H9 (cell line): ENCODE results near the gene UNC5A. TPM values are rescaled to one million over a fixed set of nuclear protein-coding genes. Genes with fewer than 3 reads are reported as not detected.
A peak's percentile ranks its signal among the peaks of the same experiment; 100 is the strongest.

Experiments
- DNase-seq: peaks from one replicate; pipeline ENCODE4 v3.0.0-alpha.2; 2017
- H2AFZ ChIP-seq: one replicate; pipeline ENCODE4 v1.6.1; 2013; ENCODE audit warnings: mild to moderate bottlenecking, low read length, control low read depth, moderate library complexity
- H2AK5ac ChIP-seq: 2 replicates; pipeline ENCODE4 v1.6.1; 2013; ENCODE audit warnings: low read length, control low read depth, mixed read lengths; ENCODE audit not compliant: insufficient read length
- H2BK120ac ChIP-seq: one replicate; pipeline ENCODE4 v1.6.1; 2013; ENCODE audit warnings: low read depth, mild to moderate bottlenecking, low read length, control low read depth, inconsistent platforms; ENCODE audit not compliant: poor library complexity, severe bottlenecking
- H2BK12ac ChIP-seq: 2 replicates; pipeline ENCODE4 v1.6.1; 2013; ENCODE audit warnings: low read length, control low read depth, mixed read lengths, low read depth; ENCODE audit not compliant: insufficient read length
- H2BK15ac ChIP-seq: 2 replicates; pipeline ENCODE4 v1.6.1; 2013; ENCODE audit warnings: low read depth, low read length, control low read depth
- H2BK20ac ChIP-seq: one replicate; pipeline ENCODE4 v1.6.1; 2013; ENCODE audit warnings: low read depth, mild to moderate bottlenecking, low read length, control low read depth, inconsistent platforms; ENCODE audit not compliant: poor library complexity, severe bottlenecking
- H2BK5ac ChIP-seq: 2 replicates; pipeline ENCODE4 v1.6.1; 2013; ENCODE audit warnings: low read length, control low read depth, mixed read lengths; ENCODE audit not compliant: insufficient read length
- H3K14ac ChIP-seq: 2 replicates; pipeline ENCODE4 v1.6.1; 2013; ENCODE audit warnings: low read length, control low read depth; ENCODE audit not compliant: insufficient read depth
- H3K18ac ChIP-seq: 2 replicates; pipeline ENCODE4 v1.6.1; 2013; ENCODE audit warnings: low read depth, mild to moderate bottlenecking, mixed read lengths, low read length, control low read depth; ENCODE audit not compliant: insufficient read length
- H3K23ac ChIP-seq: 2 replicates; pipeline ENCODE4 v1.6.1; 2013; ENCODE audit warnings: low read length, control low read depth, mixed read lengths, low read depth; ENCODE audit not compliant: insufficient read length
- H3K23me2 ChIP-seq: 2 replicates; pipeline ENCODE4 v1.6.1; 2013; ENCODE audit warnings: low read depth, mild to moderate bottlenecking, mixed read lengths, low read length, control low read depth; ENCODE audit not compliant: insufficient read length, poor library complexity, severe bottlenecking
- H3K27ac ChIP-seq: 2 replicates; pipeline ENCODE4 v1.5.1; 2013; ENCODE audit warnings: low read length, control low read depth, mixed read lengths, low read depth; ENCODE audit not compliant: insufficient read length
- H3K27me3 ChIP-seq: 2 replicates; pipeline ENCODE4 v1.6.1; 2013; ENCODE audit warnings: low read length, control low read depth, inconsistent platforms; ENCODE audit not compliant: insufficient read depth
- H3K4ac ChIP-seq: 2 replicates; pipeline ENCODE4 v1.6.1; 2013; ENCODE audit warnings: low read depth, mild to moderate bottlenecking, control low read depth, inconsistent platforms, low read length, moderate library complexity
- H3K4me1 ChIP-seq: 2 replicates; pipeline ENCODE4 v1.6.1; 2013; ENCODE audit warnings: low read length, control low read depth, inconsistent platforms; ENCODE audit not compliant: insufficient read depth
- H3K4me2 ChIP-seq: 2 replicates; pipeline ENCODE4 v1.6.1; 2013; ENCODE audit warnings: low read length, control low read depth, mixed read lengths; ENCODE audit not compliant: insufficient read length, insufficient read depth
- H3K56ac ChIP-seq: 2 replicates; pipeline ENCODE4 v1.6.1; 2013; ENCODE audit warnings: low read depth, mild to moderate bottlenecking, mixed read lengths, low read length, control low read depth; ENCODE audit not compliant: insufficient read length
- H3K79me1 ChIP-seq: 2 replicates; pipeline ENCODE4 v1.6.1; 2013; ENCODE audit warnings: low read depth, mild to moderate bottlenecking, moderate library complexity, low read length, control low read depth, inconsistent platforms; ENCODE audit not compliant: insufficient read depth, poor library complexity, severe bottlenecking
- H3K79me2 ChIP-seq: 2 replicates; pipeline ENCODE4 v1.6.1; 2013; ENCODE audit warnings: low read length, control low read depth, inconsistent platforms; ENCODE audit not compliant: insufficient read depth
- H3K9ac ChIP-seq: 2 replicates; pipeline ENCODE4 v1.6.1; 2013; ENCODE audit warnings: low read length, control low read depth, mixed read lengths; ENCODE audit not compliant: insufficient read length; ENCODE audit errors: extremely low read depth
- H3K9me3 ChIP-seq: one replicate; pipeline ENCODE4 v1.6.1; 2013; ENCODE audit warnings: low read depth, low read length, inconsistent platforms; ENCODE audit not compliant: control insufficient read depth
- H3T11ph ChIP-seq: one replicate; pipeline ENCODE4 v1.6.1; 2013; ENCODE audit warnings: mild to moderate bottlenecking, low read length, control low read depth, inconsistent platforms
- H4K20me1 ChIP-seq: one replicate; pipeline ENCODE4 v1.6.1; 2013; ENCODE audit not compliant: control insufficient read depth, insufficient read length, insufficient read depth
- H4K5ac ChIP-seq: 2 replicates; pipeline ENCODE4 v1.6.1; 2013; ENCODE audit warnings: low read depth, mild to moderate bottlenecking, mixed read lengths, low read length, control low read depth; ENCODE audit not compliant: insufficient read length
- H4K8ac ChIP-seq: replicated peaks from 2 replicates; pipeline ENCODE4 v1.6.1; 2013; ENCODE audit warnings: low read length, control low read depth, mixed read lengths, low read depth; ENCODE audit not compliant: insufficient read length
- H4K91ac ChIP-seq: 2 replicates; pipeline ENCODE4 v1.6.1; 2013; ENCODE audit warnings: low read depth, mild to moderate bottlenecking, moderate library complexity, mixed read lengths, low read length, control low read depth; ENCODE audit not compliant: insufficient read length
- H3K27ac Mint-ChIP-seq, 3 experiments: 2 replicates in 2 of 3; 3 replicates in 1 of 3; pipeline ENCODE4 v1.8.0; 2020 to 2021; ENCODE audit warnings: mixed read lengths in 3 of 3, mild to moderate bottlenecking in 1 of 3, moderate library complexity in 1 of 3
- H3K27me3 Mint-ChIP-seq: 2 replicates; pipeline ENCODE4 v1.8.0; 2021; ENCODE audit warnings: low read depth, mild to moderate bottlenecking, moderate library complexity, mixed read lengths
- H3K36me3 Mint-ChIP-seq, 3 experiments: 2 replicates in 2 of 3; 3 replicates in 1 of 3; pipeline ENCODE4 v1.8.0; 2020 to 2021; ENCODE audit warnings: low read depth in 3 of 3, mixed read lengths in 3 of 3; ENCODE audit not compliant: insufficient read depth in 1 of 3
- H3K4me1 Mint-ChIP-seq, 2 experiments: 2 replicates each; pipeline ENCODE4 v1.8.0; 2020; ENCODE audit warnings: mixed read lengths in 2 of 2
- H3K4me3 Mint-ChIP-seq, 2 experiments: 2 replicates in 1 of 2; 3 replicates in 1 of 2; pipeline ENCODE4 v1.8.0; 2020 to 2021; ENCODE audit warnings: mild to moderate bottlenecking in 2 of 2, mixed read lengths in 2 of 2, moderate library complexity in 1 of 2
- H3K9me3 Mint-ChIP-seq, 2 experiments: 2 replicates in 1 of 2; 3 replicates in 1 of 2; pipeline ENCODE4 v1.8.0; 2020; ENCODE audit warnings: mild to moderate bottlenecking in 2 of 2, mixed read lengths in 2 of 2, moderate library complexity in 1 of 2
- CTCF ChIP-seq: fragments of 200-600 bp; sonication (generic); conservative IDR thresholded peaks from 3 replicates; pipeline ENCODE4 v1.8.0; 2021; ENCODE audit warnings: antibody characterized with exemption, mild to moderate bottlenecking
- WGBS: extraction: QIAGEN DNeasy Blood & Tissue Kit; methylation state at CpG from one replicate; pipeline ENCODE4 v1.1.7; 2013; ENCODE audit warnings: missing lambda C conversion rate, low lambda C conversion rate, mixed read lengths; ENCODE audit not compliant: insufficient read length; ENCODE audit errors: extremely low coverage; 5-methylcytosine and 5-hydroxymethylcytosine counted together
- total RNA-seq: library from RNA; stranded (reverse); gene quantifications from 2 replicates; pipeline ENCODE4 v1.2.1, GENCODE V29; 2021

The UNC5A gene
- total RNA-seq, 1 experiment from 2014 or later, result 4.4 TPM

DNA sequence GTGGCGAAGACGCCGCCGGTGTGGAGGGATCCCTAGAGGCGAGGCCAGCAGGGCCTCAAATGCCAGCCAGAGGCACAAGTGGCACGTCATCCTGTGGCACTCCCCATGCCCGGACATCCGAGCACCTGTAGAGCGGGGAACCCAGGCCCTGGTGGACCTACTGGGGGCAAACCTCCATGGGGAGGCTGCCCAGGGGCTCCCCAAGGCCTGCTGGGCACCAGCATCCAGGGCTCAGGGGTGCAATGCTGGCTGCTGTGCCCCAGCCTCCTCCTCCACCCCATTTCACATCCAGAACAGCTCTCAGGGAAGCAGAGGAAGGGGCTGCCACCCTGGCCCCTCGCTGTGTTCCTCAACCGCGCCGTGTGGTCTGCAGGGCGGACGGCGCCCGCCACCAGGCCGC, 45.2 kb downstream of the UNC5A start:
- no peak overlapping the region for H2BK15ac ChIP-seq
- no peaks in the 10 kb centered on the region for H3K27me3 ChIP-seq
- no peak overlapping the region for H2AFZ ChIP-seq
- H3K9me3 Mint-ChIP-seq, result no peaks in the 10 kb centered on the region
- H2AK5ac ChIP-seq, result no peak overlapping the region
- no peak for DNase-seq
- H3K4me3 Mint-ChIP-seq, result no peak overlapping the region
- H3K79me1 ChIP-seq, result no peaks in the 10 kb centered on the region
- H3K23ac ChIP-seq, result no peak overlapping the region
- no peaks in the 10 kb centered on the region for H3K79me2 ChIP-seq
- no peak overlapping the region for H3K4ac ChIP-seq
- H3K27me3 Mint-ChIP-seq, result peaks cover 2% of the 10 kb centered on the region
- H3K4me2 ChIP-seq, result no peak overlapping the region
- H3K9ac ChIP-seq, result no peak overlapping the region
- H3T11ph ChIP-seq, result no peak overlapping the region
- H2BK12ac ChIP-seq, result no peak overlapping the region
- no peak overlapping the region for H3K18ac ChIP-seq
- no peak overlapping the region for H2BK120ac ChIP-seq
- no peak overlapping the region for H4K5ac ChIP-seq
- H4K91ac ChIP-seq, result no peak overlapping the region
- H2BK5ac ChIP-seq, result no peak overlapping the region
- H3K27ac Mint-ChIP-seq, result 0 out of 7 replicates have a peak overlapping the region, but pooled peaks of 1 of the 3 experiments have one; percentile 36
- H3K23me2 ChIP-seq, result no peaks in the 10 kb centered on the region
- whole genome bisulfite sequencing, result no CpG with 5 or more reads among the region's 18 CpGs
- H2BK20ac ChIP-seq, result no peak overlapping the region
- no peak overlapping the region for H4K8ac ChIP-seq
- no peaks in the 10 kb centered on the region for H4K20me1 ChIP-seq
- no peak overlapping the region for H3K27ac ChIP-seq
- peaks cover 0 to 9% of the 10 kb centered on the region in 2 experiments; a peak in 2 of 4 replicates for H3K4me1 Mint-ChIP-seq
- TF ChIP-seq CTCF, result no peak
- no peak overlapping the region for H3K56ac ChIP-seq
- no peaks in the 10 kb centered on the region for H3K36me3 Mint-ChIP-seq
- H3K4me1 ChIP-seq, result no peaks in the 10 kb centered on the region
- no peaks in the 10 kb centered on the region for H3K9me3 ChIP-seq
- no peak overlapping the region for H3K14ac ChIP-seq
